NOMO-1 treated with DMSO at 0.1 percent for 48 hours (cell line): ENCODE measurements around the gene PTPRO.
A peak's percentile ranks its signal among the peaks of the same experiment; 100 is the strongest.

Experiments used
- DNase-seq: peaks from one replicate; lab custom pipeline; 2025; ENCODE audit not compliant: unreplicated experiment; lab: John Stamatoyannopoulos, UW

The PTPRO gene

DNA sequence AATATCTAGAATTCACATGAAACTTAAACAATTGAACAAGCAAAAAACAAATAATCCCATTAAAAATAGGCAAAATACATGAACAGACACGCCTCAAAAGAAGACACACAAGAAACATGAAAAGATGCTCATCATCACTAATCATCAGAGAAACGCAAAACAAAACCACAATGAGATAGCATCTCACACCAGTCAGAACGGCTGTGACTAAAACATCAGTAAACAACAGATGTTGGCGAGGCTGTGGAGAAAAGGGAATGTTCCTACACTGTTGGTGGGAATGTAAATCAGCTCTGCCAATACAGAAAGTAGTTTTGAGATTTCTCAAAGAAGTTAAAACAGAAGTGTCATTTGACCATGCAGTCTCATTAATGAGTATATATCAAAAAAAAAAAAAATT is 121.3 kb downstream of the PTPRO start:
- DNase-seq, result no peak

DNA sequence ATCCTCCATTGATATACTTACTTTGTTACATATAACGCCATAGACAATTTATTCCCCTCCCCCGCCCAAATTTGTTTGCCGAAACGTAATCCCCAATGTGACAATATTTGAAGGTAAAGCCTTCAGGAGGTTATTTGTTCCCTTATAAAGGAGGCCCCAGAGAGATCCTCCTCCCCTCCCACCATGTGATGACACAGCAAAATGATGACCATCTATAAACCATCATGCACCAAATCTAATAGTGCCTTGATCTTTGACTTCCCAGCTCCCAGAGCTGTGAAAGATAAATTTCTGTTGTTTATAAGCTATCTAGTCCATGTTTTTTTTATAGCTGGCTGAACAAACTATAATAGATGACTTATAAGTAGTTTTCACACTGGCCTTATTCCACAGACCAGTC is 122.2 kb downstream of the PTPRO start:
- DNase-seq, result no peak

DNA sequence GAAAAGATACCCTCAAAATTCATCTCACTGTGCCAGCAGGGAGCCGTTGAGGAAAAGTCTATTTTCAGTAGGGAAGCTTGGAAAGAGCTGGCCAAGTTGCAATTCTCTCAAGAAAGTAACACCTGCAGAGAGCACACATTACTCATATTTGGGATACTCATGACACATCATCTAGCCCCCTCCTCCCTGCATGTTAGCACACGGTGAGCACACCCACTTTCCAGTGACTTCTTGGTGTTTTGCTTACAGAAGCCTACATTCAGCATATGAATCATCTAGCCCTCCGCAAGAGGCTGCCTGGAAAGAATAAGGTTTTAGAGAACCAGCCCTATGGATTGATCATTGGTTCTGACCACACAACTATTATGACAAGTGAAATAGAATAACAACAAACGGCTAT is 124.5 kb downstream of the PTPRO start:
- DNase-seq, result no peak

DNA sequence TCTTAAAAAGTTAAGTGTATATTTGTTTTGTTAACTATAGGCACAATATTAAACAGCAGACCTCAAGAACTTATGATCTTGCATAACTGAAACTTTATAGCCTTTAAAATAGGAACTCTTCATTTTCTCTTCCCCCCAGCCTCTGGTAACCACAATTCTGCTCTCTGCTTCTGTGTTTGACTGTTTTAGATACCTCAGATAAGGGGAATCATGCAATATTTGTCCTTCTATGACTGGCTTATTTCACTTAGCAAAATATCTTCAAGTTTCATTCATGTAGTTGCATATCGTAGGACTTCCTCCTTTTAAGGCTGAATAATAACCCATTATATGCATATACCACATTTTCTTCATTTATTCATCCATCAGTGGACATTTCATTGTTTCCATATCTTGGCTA is 131.3 kb downstream of the PTPRO start:
- peak; percentile 89 for DNase-seq

DNA sequence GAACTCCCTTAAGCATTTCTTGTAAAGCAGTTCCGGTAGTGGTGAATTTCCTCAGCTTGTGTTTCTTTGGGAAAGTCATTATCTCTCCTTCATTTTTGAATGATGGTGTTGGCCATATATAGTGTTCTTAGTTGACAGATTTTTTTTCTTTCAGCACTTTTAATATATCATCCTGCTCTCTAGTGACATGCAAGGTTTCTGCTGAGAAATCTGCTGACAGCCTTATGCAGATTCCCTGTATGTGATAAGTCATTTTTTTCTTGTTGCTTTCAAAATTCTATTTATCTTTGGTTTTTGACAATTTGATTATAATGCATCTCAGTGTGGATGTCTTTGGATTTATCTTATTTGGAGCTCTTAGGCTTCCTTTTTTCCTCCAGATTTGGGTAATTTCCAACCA is 135.7 kb downstream of the PTPRO start:
- no peak for DNase-seq

DNA sequence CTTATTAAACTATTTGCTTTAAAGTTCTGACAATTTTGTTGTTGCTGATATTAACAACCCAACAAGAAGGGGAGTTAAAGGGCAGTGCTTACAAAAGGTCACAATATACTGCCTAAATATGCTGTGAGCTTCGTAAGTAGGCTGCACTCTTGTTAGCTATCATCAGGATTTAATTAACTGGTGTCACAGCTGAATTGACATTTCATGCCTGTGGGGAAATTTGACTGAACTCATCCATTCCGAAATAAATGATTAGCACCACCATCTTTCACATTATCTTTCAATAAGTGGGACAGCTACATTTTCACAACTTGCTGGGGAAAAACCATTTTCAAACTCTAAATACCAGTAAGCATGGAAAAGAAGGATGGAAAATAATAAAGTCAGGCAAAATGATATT is 146.6 kb downstream of the PTPRO start:
- no peak for DNase-seq

DNA sequence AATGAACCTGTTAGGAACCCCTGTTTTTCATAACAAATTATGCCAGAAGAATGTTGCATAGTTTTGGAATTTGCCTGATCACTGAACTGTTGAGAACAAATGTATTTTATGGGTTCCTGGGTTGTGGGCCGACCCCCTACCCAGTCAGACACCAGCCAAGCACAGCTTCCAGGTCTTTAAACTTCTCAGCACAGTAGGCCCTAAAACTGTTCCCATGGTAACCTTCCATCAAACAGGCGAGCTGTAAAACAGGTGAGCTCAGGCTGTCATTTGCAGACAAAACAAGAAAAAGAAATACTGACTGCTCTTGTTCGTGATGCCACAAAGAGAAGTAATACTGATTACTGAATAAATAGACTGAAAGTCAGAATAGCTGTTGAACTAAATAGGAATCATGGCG is 147.0 kb downstream of the PTPRO start:
- DNase-seq, result no peak

DNA sequence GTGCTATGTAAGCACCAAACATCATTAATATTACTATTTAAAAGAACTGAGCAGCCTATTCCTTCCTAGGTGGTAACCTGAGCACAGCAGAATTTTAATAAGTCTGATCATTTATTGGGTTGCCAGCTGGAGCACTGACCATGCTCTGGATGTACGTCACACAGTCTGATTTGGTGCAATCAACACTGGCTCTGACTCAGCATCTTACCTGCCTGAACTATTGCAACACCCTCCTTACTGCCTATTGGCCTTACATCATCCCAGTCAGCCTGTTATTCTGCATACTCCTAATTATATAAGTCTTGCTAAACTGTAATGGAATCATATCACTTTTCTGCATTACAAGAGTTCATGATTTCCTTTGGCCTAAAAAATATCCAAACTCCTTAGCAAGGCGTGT is 149.7 kb downstream of the PTPRO start:
- no peak for DNase-seq

DNA sequence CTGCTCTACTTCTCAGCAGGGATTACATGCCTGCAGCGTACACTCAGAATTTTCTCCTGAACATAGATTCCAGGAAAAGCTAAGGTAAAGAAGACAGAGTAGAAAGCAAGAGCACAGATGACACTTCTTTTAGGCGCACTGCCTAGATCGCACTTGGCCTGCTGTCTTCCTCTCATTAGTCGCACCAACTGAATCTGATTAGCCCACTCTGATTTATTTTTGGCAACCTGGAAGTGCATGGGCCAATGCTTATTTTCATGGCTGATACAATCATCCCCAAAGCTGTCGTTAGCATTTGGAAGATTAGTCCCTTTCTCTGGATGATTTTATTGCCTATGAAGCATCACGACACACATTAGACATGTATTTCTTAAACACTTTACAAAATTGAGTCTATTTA is 152.5 kb downstream of the PTPRO start:
- DNase-seq, result no peak

DNA sequence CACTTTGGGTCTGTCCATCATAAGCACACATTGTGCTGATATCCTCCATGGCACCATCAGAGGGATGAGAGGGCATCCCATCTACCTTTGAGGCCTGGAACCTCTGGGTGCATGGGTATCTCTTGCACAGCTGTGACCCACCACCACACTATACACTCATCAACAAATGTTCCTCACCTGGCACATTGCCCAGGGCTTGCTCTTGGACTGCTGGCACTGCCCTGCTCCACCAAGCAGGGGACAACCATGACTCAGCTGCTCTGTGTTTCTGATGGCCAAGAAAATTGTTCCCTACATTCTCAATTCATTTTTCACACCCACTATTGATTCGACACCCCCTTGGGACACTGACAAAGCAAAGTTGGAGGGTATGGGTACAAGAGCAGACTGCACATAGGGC is 155.5 kb downstream of the PTPRO start:
- no peak for DNase-seq

DNA sequence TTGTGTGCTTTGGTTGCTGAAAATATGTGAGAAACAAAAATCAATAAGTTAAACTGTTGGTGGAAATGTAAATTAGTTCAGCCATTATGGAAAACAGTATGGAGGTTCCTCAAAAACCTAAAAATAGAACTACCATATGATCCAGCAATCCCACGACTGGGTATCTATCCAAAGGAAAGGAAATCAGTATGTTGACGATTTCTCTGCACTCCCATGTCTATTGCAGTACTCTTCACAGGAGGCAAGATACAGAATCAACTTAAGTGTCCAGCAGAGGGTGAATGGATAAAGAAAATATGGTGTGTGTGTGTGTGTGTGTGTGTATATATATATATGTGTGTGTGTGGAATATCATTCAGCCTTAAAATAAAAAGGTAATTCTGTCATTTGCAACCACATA is 159.5 kb downstream of the PTPRO start:
- DNase-seq, result no peak

DNA sequence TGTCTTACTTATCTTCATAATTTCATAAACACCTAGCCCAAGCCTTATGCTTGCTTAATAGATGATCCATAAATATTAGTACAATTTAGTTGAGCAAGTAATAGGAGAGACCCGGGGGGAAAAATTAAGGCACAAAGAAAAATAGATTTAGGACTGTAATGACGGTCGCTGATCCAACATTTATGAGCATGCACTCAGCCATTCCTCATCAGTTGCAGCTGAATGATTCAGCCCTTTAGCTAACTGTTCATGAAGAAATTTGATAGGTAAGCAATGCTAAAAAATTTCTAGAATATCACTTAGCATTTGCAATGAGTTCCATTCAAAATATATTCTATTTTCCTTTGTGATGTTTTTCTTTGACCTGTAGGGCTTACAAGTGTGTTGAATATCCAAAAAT is 163.2 kb downstream of the PTPRO start:
- DNase-seq, result no peak

DNA sequence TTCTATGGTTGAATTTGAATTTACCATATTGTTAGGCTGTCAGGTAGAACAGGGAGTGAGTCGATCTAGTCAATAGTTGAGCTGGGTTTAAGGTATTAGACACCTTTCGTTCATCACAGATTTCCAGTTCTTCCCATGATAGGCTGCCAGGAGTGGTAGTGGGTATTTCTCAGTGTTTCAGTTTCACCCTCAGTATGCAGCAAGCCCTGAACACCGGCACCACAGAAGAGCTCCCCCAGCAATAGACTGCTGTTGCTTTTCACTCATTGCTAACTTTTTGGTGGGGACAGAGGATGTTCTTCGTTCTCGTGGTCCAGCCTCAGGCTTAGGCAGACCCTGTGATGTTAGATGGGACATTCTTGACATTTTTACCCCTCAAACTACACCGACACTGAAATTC is 164.6 kb downstream of the PTPRO start:
- DNase-seq, result no peak

DNA sequence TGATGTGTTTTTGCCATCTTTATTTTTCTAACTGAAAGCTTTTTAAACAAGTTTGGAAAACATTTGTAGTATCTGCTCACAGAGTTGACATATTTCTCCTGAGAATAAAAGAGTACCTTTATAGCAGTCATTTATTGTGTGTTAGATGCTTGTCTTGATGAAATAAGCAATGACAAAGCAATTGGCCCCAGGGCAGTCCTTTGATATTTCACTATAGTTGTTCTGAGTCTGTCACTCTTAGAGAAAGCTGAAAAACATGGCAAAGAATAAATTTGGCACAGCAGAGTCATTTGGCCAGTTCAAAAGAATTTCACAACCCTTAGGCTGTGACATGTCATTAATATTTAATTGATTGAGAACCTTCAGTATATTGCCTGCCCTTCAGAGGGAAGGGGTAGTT is 166.2 kb downstream of the PTPRO start:
- DNase-seq, result no peak

DNA sequence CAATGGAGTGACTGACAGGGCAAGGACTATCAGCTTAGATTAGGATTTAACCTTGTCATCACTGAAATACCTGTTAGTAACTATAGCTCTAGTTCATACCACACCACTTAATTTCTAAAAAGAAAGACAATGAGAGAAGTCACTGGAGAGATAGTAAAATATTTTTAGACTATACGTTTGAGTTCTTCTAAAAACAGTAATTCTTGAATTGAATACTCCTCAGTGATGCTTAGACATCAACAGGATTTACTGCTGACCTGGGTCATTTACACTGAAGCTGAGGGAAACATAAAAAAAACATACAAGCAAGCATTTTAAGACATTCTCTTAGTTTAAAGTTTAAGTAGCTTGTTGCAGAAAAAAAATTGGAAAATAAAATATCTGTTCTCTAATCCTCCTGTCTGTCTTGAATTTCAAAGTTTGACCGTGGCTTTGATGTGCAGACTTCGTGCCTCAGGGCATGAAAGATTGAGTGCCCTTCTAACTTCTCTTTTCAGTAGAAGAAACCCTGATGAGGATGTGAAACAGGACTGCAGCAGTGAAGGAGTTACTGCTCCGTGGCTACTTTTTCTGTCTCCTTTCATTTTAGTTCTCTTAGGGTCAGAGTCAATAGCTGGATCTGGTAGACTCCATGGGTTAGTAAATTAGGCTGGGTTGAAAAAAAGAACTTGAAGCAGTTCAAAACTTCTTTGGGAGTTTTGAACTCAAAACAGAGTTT is 172.2 kb downstream of the PTPRO start:
- peak; percentile 62 for DNase-seq

DNA sequence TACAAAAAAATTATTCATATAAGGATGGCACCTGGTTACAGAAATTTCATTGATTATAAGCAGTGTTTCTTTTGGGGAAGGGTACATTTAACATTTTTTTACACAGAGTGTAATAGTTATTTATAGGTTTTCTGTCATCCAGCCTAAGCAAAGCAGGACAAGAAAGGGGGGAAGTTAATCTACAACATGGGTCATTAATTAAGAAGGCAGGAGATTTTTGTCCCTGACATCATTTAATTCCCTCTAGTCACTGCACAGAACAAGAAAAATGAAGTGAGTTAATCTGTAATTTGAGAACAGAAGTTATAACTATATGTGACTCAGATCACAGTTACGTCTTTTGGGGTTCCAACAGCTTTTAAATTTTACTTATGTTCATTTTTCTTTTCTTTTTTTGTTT is 173.4 kb downstream of the PTPRO start:
- no peak for DNase-seq

DNA sequence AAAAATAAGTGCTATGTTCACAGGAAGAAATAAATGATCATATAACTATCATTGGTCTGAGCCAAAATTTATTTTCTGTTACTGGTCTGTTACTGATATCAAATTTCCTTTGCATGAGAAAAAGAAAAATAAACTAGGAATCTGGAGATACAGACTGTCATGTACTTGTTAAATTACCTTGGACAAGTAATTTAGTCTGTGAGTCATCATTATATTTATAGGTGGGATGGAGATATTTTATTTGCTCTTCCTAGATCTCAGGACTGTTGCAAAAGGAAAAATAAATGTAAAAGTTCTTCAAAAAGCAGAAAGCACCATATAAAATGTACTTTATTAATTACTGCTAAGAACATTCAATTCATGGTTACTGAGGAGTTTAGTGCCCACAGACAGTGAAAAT is 174.4 kb downstream of the PTPRO start:
- DNase-seq, result no peak

DNA sequence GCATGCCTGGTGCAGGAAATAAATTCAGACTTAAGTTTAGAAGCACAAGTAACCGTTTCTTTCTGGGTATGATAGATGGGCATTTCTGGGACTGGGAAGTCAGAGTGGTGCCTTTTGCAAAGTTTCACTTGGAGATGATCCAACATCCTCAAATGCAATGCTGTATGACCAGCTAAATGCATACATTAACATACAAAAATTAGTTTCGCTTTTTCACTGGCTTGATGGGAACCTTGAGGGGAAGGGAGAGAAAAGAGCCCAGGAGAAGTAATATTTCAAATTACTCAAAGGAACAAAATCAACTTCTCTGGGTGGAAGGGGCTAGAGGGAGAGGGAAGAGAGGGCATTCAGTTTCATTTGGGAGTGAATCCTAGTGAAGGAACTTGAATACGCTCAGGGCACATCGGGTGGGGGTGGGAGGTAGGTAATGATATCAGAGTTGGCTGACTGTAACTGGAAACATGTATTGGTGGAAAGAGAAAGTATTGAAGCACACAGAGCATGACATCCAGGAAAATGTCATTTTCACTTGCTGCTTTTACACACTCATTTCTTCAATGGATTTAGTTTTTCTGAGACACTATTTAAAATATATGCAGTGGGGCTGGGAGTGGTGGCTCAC is 175.5 kb downstream of the PTPRO start:
- peak; percentile 7 for DNase-seq

DNA sequence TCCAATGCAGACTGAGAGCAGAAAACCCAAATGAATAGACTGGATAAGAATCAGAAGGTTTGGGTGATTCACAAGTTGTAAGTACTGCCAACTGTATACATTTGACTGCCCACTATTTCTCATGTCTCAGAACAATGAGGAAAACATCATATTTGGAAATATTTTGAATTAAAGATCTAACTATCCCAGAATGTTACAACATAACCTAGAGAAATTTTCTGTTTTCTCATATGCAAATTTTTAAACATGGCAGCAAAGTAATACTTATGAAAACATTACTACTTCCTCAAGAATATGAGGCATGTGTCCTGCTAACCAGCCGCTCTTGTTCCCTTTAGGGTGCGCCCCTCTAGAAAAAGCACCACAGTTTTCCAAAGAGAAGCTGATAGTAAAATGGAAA is 179.9 kb downstream of the PTPRO start:
- no peak for DNase-seq

DNA sequence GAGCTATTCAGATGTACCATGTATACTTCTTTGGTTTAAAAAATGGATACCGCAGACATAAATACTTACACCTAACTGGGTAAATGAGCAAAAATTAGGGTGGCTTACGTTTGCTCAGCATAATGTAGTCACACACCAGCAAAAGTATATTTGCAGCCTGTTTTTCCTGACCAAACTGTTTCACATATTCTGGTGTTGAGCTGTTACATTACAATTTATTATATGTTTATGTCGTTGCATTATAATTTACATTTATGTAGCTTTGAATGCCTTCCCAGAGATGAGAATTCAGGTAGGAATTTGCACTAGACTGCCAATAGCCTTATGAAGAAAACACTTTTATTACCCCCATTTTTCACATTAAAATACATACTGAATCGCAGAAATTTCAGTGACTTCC is 183.3 kb downstream of the PTPRO start:
- no peak for DNase-seq

DNA sequence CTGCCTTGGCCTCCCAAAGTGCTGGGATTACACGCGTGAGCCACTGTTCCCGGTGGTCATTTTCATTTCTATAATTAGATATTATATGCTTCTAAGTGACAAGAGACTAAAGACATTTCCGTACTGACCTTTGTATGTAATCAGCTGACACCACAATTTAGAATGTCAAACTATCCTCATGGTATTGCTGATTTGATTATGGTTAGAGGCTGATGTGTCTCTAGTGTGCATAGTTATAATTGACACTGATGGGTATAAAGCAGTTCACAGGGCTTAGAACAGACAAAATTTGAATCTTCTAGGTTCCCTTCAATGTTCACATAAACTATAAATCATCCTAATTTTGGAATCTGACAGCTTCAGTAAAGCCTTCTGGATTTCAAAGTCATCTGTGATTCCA is 192.7 kb downstream of the PTPRO start:
- DNase-seq, result no peak

DNA sequence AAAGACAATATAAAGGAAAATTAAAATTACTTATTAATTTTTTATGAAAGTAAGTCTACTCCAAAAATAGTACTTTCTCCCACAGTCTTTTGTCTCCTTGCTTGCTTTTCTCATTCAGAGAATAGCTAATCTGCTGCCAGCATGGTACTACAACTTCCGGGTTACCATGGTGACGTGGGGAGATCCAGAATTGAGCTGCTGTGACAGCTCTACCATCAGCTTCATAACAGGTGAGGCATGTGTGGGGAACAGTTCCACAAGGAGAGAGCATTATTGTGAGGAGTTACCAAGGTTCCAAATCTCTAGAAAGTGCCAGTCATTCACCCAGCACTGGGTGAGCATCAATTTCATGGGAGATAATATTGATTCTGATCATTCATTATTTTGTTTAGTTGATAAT is 197.8 kb downstream of the PTPRO start:
- no peak for DNase-seq

DNA sequence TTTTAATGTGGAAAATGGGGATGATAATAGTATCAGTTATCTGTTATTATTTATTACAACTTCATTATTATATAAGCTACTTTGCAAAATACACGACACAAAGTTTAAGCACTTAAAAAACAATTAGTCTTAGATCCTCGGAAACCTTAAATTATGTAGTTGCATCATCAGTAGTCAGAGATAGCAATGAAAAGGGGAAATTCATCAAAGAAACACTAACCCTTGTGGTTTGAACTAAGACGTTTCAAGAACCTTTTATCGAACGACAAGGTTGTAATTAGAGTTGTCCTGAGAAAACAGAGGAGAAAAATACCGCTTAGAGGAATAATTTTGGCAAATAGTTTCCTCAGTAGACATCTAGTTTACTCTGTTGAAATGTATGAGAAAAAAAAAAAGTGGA is 198.5 kb downstream of the PTPRO start:
- peak; percentile 91 for DNase-seq
